Mesodermal cell (in vitro differentiated cells): ENCODE measurements around the gene EIF5.

Source experiments
- H3K27ac ChIP-seq: 2 replicates; pipeline ENCODE4 v1.7.0; 2013; ENCODE audit warnings: mild to moderate bottlenecking, low read depth, low read length, moderate library complexity; ENCODE audit not compliant: severe bottlenecking
- H3K36me3 ChIP-seq: 2 replicates; pipeline ENCODE4 v1.7.1; 2013; ENCODE audit warnings: mild to moderate bottlenecking, low read length, moderate library complexity; ENCODE audit not compliant: control insufficient read depth, insufficient read depth
- H3K4me1 ChIP-seq: one replicate; pipeline ENCODE4 v1.7.1; 2013; ENCODE audit warnings: mild to moderate bottlenecking, low read length; ENCODE audit not compliant: insufficient read depth, control insufficient read depth, poor library complexity, severe bottlenecking
- H3K4me3 ChIP-seq: 2 replicates; pipeline ENCODE4 v1.7.0; 2013; ENCODE audit warnings: low read length, control low read depth, mild to moderate bottlenecking; ENCODE audit not compliant: insufficient read depth, poor library complexity, severe bottlenecking; ENCODE audit errors: extremely low read depth
- H3K9me3 ChIP-seq: 2 replicates; pipeline ENCODE4 v1.7.1; 2013; ENCODE audit warnings: mild to moderate bottlenecking, low read length, moderate library complexity; ENCODE audit not compliant: control insufficient read depth
- WGBS, 2 experiments: methylation state at CpG; one replicate each; pipeline ENCODE4 v1.1.5; 2013; ENCODE audit warnings: missing lambda C conversion rate in 2 of 2; ENCODE audit not compliant: insufficient coverage in 2 of 2; 5-methylcytosine and 5-hydroxymethylcytosine counted together

Gene EIF5

GRCh38 chr14:103293465-103293864 is 40.6 kb upstream of the EIF5 start:
- Histone ChIP-seq H3K27ac (no peak overlapping the region), H3K4me1 (peaks cover 10% of the 10 kb centered on the region), H3K36me3 (no peaks in the 10 kb centered on the region), H3K9me3 (peaks cover 6% of the 10 kb centered on the region), H3K4me3 (no peak overlapping the region)
- WGBS, 2 experiments = 89 to 93% methylated on average over 4 to 5 of the region's 7 CpGs

GRCh38 chr14:103294091-103294490 is 39.9 kb upstream of the EIF5 start:
- Histone ChIP-seq H3K36me3 (no peaks in the 10 kb centered on the region), H3K4me1 (peaks cover 10% of the 10 kb centered on the region), H3K4me3 (no peak overlapping the region), H3K27ac (no peak overlapping the region), H3K9me3 (no peaks in the 10 kb centered on the region)
- WGBS, 2 experiments = 93 to 97% methylated on average over 7 to 9 of the region's 11 CpGs

GRCh38 chr14:103296007-103296406 is 38.0 kb upstream of the EIF5 start:
- no peak overlapping the region for H3K4me3 ChIP-seq
- H3K36me3 ChIP-seq = no peaks in the 10 kb centered on the region
- no peaks in the 10 kb centered on the region for H3K9me3 ChIP-seq
- H3K4me1 ChIP-seq = peaks cover 10% of the 10 kb centered on the region
- no peak overlapping the region for H3K27ac ChIP-seq

GRCh38 chr14:103296987-103297386 is 37.0 kb upstream of the EIF5 start:
- no peak overlapping the region for H3K27ac ChIP-seq
- H3K4me1 ChIP-seq = peaks cover 10% of the 10 kb centered on the region
- WGBS, 2 experiments = 74 to 82% methylated on average over 12 of the region's 12 CpGs
- H3K36me3 ChIP-seq = no peaks in the 10 kb centered on the region
- H3K9me3 ChIP-seq = no peaks in the 10 kb centered on the region
- no peak overlapping the region for H3K4me3 ChIP-seq

GRCh38 chr14:103298620-103299019 is 35.4 kb upstream of the EIF5 start:
- Histone ChIP-seq H3K36me3 (no peaks in the 10 kb centered on the region), H3K4me1 (peaks cover 7% of the 10 kb centered on the region), H3K4me3 (no peak overlapping the region), H3K9me3 (no peaks in the 10 kb centered on the region), H3K27ac (no peak overlapping the region)
- 100% methylated on average over 1 of the region's 1 CpG; no CpG with 5 or more reads in 1 of the 2 experiments for WGBS, 2 experiments

GRCh38 chr14:103301512-103302354 is 32.3 kb upstream of the EIF5 start:
- H3K9me3 ChIP-seq = no peaks in the 10 kb centered on the region
- 93 to 95% methylated on average over 9 of the region's 11 CpGs for WGBS, 2 experiments
- H3K4me1 ChIP-seq = no peaks in the 10 kb centered on the region
- H3K36me3 ChIP-seq = no peaks in the 10 kb centered on the region
- H3K27ac ChIP-seq = no peak overlapping the region
- no peak overlapping the region for H3K4me3 ChIP-seq

GRCh38 chr14:103302966-103303365 is 31.1 kb upstream of the EIF5 start:
- Histone ChIP-seq H3K36me3 (no peaks in the 10 kb centered on the region), H3K4me1 (no peaks in the 10 kb centered on the region), H3K4me3 (no peak overlapping the region), H3K9me3 (no peaks in the 10 kb centered on the region), H3K27ac (no peak overlapping the region)
- WGBS, 2 experiments = 100% methylated on average over 1 of the region's 1 CpG; no CpG with 5 or more reads in 1 of the 2 experiments

- Histone ChIP-seq H3K36me3 (no peaks in the 10 kb centered on the region), H3K4me3 (no peak overlapping the region), H3K4me1 (no peaks in the 10 kb centered on the region), H3K27ac (no peak overlapping the region), H3K9me3 (no peaks in the 10 kb centered on the region)
- no CpG with 5 or more reads among the region's 2 CpGs for WGBS, 2 experiments
Observed at GRCh38 chr14:103304706-103305105, 29.3 kb upstream of the EIF5 start.

- Histone ChIP-seq H3K4me3 (no peak overlapping the region), H3K27ac (no peak overlapping the region), H3K36me3 (no peaks in the 10 kb centered on the region), H3K9me3 (no peaks in the 10 kb centered on the region), H3K4me1 (no peaks in the 10 kb centered on the region)
- 87 to 92% methylated on average over 8 to 9 of the region's 10 CpGs for WGBS, 2 experiments
Observed at GRCh38 chr14:103308717-103309616, 25.1 kb upstream of the EIF5 start.

- no peaks in the 10 kb centered on the region for H3K9me3 ChIP-seq
- no peak overlapping the region for H3K4me3 ChIP-seq
- no peak overlapping the region for H3K27ac ChIP-seq
- H3K36me3 ChIP-seq = no peaks in the 10 kb centered on the region
- H3K4me1 ChIP-seq = no peaks in the 10 kb centered on the region
- WGBS, 2 experiments = 87 to 88% methylated on average over 6 to 11 of the region's 12 CpGs
Observed at GRCh38 chr14:103310576-103311095, 23.4 kb upstream of the EIF5 start.
